Measurements from ENCODE around the gene CREB3L2.

- no peak for TF ChIP-seq CTCF (IDR thresholded peaks at IDR 0.05)
- no peak for TF ChIP-seq EZH2 (IDR thresholded peaks at IDR 0.05; ENCODE audit: borderline replicate concordance, insufficient read depth, low read depth, low read length, poor library complexity, severe bottlenecking)
Measured at GRCh38 chr7:137964824-137965545, 36.9 kb downstream of the CREB3L2 start.

Data from B cell (primary cell).